HG02852 (cell line): ENCODE data around the gene C16orf90.
"Not testable (repeated sequence)": the region's sequence is repeated elsewhere in the genome, so short reads cannot be mapped to it uniquely, and the experiment has no call there.

Experiments
- ATAC-seq: cut with Tn5 transposase; IDR thresholded peaks from one replicate; pipeline ENCODE4 v1.9.1; 2021; ENCODE audit warnings: mild to moderate bottlenecking, moderate library complexity; ENCODE audit not compliant: unreplicated experiment

C16orf90 gene

DNA sequence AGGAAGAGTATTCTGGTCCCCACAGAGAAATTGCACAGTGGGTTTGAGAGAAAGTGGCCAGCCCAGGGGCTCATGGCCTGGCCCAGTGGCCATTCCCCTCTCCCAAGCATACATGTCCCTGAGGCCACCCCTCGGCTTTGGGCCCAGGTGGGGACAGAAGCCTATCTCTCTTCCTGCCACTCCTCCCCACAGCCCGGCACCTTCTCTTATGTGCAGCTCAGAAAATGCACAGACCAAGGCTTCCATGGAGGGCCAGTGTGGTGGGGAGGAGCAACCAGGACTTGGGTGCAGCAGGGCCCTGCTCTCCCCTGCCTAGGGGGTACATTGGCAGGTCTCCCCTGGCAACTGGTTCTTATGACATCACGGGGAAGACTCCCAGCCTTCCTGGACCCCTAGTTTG is at the start of gene C16orf90:
TSS of gene C16orf90 (minus strand) at position 314 of the 400 bp plus-strand sequence. CDS start at position 246, 68 bp downstream.
- ATAC-seq, result no peak

- ATAC-seq, result no peak
Observed at GRCh38 chr16:3542601-3543373, 47.5 kb upstream of the C16orf90 start.

DNA sequence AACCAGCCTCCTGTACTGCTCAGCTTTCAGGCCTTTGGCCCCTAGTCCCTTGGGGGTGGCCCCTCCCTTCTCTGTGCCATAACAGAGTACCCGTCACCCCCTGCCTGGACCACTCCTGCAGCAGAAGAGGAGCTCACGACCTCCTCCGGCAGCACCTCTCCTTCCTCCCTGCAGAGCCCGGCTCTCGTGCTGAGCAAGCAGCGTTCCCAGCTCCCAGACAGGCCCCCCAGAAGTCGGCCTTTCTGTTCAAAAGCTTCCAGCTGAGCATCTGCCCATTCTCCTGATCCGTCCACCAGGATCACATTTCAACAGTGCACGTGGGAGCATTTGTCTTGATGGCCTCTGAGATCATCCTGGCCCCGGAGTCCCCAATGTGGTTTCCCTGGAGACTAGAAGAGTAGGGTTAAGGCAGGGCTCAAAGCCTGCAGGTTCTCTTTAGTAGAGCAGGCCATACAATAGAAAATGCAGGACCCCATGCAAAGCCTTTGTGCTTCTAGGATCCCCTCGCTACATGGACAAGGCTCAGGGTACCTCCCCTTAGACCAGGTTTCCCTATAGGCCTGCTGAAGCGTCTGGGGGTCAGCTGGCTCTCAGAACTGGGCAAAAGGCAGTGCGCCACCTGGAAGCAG is 46.4 kb upstream of the C16orf90 start:
- ATAC-seq, result no peak

- ATAC-seq, result no peak
Observed at GRCh38 chr16:3538222-3538621, 42.9 kb upstream of the C16orf90 start.

GRCh38 chr16:3536851-3537250 is 41.6 kb upstream of the C16orf90 start:
- ATAC-seq, result no peak

GRCh38 chr16:3536271-3536731 is 41.0 kb upstream of the C16orf90 start:
- no peak for ATAC-seq

DNA sequence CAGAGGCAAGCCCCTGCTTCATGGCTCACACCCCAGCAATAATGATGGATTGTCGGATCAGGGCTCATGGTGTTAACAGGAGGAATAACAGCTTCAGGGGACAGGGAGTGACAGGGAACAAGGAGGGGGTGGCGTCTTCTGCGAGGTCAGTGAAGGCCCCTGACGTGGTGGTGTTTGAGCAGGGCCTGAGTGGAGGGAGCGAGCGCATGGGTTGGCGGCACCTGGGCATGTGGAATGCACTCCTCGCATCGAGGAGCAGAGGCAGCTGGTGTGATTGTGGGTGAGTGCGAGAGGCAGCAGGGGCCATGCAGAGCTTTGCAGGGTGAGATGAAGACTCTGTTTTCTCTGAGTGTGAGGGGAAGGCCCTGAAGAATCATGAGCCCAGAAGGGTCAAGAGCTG is 38.8 kb upstream of the C16orf90 start:
- ATAC-seq, result no peak

DNA sequence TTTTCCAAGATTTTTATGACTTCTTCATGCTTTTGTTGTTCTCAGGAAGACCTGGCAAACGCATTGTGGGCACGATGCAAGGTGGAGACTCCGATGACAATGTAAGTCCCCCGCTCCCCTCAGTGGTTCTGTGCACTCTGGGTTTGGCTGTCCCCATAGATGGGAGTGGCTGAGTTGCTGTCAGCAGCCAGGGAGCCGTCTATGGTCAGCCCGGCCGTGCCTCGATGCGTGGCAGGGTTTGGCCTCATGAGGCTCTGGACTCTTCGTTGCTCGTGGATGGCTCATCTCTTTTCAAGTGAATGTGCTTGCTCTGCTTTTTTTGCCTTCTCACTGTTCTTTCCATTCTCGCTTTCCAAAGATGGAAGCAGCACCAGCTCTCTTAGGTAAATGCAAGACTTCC is 37.5 kb upstream of the C16orf90 start:
- no peak for ATAC-seq

DNA sequence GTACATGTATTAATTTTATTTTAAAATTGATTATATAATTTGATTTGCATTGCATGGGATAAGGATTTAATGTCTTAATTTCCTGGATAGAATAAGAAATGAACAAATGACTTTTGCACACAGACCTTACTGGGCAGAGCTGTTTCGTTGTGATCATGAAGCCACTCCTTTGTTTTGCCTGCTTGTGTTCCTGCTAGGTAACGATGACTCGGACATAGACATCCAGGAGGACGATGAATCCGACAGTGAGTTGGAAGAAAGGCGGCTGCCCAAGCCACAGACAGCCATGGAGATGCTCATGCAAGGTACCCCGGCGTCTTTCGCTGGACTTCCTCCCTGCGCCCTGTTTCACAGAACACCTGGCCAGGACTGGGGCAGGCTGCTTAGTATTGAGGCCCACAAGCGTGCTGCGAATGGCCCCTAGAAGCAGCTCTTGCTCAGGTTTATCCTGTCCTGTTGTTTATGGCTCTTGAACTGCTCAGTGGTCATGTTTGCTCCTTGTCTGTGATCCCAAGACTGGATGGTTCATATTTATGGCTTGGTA is 35.2 kb upstream of the C16orf90 start:
- ATAC-seq, result no peak

GRCh38 chr16:3529175-3529574 is 33.9 kb upstream of the C16orf90 start:
- ATAC-seq, result no peak

DNA sequence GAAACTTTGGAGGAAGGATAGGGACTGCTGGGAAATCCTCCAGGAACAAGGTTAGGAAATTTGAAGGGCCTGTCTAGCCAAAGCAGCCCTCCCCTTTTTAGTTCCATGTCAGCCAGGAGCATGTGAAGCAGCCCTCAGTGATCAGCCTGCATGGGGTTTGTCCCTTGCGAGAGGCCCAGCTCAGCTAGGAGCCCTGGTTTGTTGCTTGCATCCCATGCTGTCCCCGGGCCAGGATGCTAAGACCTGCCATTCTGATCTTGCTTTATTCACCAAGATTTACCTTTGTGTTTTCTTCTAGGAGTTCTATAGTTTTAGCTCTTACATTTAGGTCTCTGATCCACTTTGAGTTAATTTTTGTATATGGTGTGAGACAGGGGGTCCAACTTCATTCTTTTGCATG is 33.1 kb upstream of the C16orf90 start:
- ATAC-seq, result no peak

GRCh38 chr16:3527216-3527829 is 32.0 kb upstream of the C16orf90 start:
- not testable (repeated sequence) for ATAC-seq

DNA sequence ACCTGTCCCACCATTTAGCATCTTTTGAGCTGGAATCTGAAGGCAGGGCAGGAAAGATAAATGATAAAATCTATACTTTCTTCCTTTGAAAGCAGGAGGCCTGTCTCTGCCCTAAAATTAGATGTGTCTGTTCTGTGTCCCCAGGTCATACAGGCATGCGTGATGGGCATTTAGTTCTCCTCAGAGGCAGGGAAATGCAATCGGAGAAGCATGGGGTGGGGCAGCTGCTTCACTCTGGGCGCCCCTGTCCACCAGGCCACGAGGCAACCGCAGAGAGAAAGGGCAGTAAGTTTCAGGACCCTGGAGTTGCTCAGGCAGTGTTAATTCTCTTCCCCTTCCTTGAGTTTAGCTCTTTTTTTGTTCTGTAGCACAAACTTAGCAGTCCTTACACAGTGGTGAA is 30.7 kb upstream of the C16orf90 start:
- ATAC-seq, result no peak

DNA sequence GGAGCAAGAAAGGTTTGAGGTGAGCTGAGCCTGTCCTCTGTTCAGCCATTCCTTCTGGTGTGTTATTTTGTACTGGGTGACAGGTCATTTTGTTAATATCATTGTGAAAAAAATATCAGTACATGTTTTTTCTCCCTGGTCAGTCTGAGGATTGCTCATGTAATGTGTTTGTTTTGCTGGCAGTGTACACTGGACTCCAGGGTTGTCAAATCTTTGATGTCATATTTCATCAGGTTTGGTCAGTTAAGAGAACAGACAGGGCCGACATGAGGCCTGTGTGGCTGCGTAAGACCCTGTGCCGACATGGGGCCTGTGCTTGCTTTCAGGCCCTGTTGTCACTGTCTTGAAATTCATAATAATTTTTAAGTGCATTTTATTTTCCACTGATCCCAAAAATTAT is 28.0 kb upstream of the C16orf90 start:
- ATAC-seq, result no peak

DNA sequence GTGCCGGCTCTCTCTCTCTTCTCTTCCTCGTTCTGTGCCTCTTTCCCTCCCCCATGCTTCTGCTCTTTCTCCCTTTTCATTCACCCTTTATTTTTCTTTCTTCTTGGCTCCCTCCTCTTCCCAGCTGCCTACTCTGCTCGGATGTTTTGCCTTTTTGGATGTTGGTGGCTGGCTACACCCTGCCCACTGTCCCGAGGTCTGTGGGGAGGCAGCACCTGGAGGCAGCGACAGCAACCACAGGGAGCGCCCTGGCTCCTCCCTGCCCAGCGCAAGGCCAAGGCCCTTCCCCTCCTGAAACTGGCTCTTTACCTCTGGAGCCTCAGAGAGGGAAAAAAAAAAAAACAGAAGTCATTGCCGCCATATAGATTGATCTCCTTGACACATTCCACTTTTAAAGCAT is 25.6 kb upstream of the C16orf90 start:
- no peak for ATAC-seq

DNA sequence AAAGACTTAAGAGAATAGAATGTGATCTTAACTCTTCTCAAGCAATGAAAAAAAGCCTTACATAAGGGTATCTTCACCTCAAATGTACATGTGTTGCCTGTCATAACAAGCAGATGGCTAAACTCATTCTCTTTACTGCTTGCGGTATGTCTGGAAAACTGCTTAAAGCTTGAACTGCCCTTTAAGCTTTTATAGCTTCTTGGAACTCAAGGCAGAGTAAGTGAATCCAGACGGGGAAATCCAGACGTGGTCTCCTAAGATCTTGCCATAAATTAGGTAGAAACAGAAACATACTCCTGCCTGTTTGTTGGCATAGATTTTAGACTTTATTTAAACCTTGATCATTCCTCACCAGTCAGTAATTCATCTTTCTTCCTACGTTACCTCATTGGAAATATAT is 25.1 kb upstream of the C16orf90 start:
- no peak for ATAC-seq

DNA sequence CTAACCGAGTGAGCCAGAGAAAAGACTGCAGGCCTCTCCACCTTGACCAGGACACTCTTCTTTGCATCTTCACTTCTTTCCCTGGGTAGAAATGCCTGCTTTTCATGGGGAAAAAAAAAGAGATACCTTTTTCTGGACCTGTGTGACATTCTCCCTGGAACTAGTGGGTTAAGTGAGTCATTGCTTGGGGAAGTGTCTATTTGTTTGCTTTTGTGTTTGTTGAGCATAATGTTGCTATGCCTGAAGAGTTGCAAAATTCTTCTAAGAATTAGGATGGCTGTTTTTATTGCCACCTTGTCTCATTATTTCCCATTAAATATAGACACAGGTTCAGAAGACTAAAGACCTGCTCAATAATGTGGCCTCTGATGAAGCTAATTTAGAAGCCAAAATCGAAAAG is 24.3 kb upstream of the C16orf90 start:
- no peak for ATAC-seq

DNA sequence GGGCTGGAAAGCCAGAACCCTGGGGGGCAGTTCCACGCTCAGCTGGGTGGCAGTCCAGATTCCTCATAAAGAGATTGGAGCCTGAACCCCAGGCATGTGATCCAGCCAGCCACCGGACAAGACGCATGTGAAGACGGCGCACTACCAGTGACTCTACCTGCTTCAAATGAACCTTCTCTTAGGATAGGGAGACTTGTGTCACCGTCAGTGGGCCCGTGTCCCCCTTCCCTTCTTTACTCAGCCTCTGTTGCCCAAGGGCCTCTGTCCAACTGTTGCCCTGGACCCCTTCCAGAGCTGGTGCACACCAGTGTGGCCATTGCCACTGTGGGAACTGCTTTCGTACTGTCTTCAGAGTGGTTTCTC is 23.7 kb upstream of the C16orf90 start:
- no peak for ATAC-seq

GRCh38 chr16:3518292-3518985 is 23.1 kb upstream of the C16orf90 start:
- ATAC-seq, result no peak

GRCh38 chr16:3515897-3516296 is 20.6 kb upstream of the C16orf90 start:
- ATAC-seq, result no peak

DNA sequence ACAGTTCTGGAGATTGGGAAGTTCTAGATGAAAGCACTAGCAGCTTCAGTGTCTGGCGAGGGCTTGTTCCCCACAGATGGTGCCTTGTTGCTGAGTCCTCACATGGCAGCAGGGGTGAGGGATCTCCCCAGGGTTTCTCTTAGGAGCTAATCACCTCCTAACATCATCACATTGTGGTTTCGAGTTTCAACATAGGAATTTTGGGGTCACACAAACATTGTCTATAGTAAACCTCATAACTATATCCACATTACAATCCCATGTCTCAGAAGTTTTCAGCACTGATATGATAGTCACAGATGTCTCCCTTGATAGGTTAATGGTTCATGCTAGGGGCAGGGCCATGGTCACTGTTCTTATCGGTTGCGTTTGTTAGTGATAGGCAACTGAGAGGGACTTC is 19.3 kb upstream of the C16orf90 start:
- no peak for ATAC-seq
